ENCODE results near the gene POLR3GL.
A peak's percentile ranks its signal among the peaks of the same experiment; 100 is the strongest.

Gene POLR3GL

DNA sequence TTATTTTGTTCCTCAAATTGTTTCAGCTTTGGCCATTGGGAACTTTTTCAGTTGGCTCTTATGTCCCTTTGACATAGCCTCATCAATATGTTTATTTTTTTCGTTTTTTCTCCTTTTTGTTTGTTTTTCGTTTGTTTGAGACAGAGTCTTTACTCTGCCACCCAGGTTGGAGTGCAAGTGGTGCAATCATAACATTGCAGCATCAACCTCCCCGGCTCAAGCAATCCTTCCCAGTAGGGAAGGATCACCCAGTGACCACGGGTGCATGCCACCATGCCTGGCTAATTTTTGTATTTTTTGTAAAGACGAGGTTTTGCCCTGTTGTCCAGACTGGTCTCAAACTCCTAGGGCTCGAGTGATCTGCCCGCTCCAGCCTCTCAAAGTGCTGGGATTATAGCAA, 8.1 kb downstream of the POLR3GL start:
- no peak for DNase-seq (ENCODE audit: low spot score)
- FAIRE-seq, result no peak

DNA sequence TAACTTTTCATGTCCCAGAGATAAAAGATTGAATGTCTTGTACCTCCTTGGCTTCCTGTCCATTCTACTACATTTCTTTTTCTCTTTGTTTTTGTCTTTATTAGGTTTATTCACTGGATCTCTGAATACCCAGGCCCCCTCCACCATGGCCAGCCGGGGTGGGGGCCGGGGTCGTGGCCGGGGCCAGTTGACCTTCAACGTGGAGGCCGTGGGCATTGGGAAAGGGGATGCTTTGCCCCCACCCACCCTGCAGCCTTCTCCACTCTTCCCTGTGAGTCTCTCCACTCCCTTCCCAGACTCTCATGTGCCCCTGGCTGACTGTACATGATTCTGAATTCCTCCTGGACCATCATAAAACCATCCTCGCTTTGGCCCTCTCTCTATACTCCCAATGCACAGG, 10.2 kb downstream of the POLR3GL start:
- DNase-seq (ENCODE audit: low spot score) (no peak), FAIRE-seq (no peak)

DNA sequence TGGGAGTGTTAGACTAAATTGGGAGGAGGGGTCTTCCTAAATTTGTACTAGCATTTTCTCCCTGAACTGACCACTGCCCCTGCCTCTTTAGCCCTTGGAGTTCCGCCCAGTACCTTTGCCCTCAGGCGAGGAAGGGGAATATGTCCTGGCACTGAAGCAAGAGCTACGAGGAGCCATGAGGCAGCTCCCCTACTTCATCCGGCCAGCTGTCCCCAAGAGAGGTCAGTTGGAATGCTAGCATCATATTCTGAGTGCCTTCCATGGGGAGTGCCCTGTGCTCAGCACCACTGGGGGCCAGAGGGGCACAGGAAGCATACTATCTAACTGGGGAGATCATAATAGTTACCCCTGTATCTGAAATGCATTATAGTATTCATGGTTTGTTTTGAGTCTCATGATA, 10.7 kb downstream of the POLR3GL start:
- DNase-seq (ENCODE audit: low spot score) (no peak), FAIRE-seq (no peak)

DNA sequence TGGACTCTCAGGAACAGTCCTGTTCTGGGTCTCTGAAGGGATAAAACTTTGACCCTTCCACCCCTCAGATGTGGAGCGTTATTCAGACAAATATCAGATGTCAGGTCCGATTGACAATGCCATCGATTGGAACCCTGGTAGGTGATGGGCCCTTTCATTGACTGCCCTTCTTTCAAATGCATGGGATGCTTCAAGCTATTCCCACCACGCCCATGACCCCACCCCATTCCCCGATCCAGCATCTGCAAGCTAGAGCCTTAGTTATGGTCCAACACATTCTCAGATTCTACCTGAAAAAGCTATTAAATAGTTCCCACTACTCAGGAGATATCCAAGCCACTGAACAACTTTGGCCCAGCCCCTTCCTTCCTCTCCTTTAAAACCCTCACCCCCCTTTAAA, 12.5 kb downstream of the POLR3GL start:
- DNase-seq (ENCODE audit: low spot score) (no peak), FAIRE-seq (no peak)

DNA sequence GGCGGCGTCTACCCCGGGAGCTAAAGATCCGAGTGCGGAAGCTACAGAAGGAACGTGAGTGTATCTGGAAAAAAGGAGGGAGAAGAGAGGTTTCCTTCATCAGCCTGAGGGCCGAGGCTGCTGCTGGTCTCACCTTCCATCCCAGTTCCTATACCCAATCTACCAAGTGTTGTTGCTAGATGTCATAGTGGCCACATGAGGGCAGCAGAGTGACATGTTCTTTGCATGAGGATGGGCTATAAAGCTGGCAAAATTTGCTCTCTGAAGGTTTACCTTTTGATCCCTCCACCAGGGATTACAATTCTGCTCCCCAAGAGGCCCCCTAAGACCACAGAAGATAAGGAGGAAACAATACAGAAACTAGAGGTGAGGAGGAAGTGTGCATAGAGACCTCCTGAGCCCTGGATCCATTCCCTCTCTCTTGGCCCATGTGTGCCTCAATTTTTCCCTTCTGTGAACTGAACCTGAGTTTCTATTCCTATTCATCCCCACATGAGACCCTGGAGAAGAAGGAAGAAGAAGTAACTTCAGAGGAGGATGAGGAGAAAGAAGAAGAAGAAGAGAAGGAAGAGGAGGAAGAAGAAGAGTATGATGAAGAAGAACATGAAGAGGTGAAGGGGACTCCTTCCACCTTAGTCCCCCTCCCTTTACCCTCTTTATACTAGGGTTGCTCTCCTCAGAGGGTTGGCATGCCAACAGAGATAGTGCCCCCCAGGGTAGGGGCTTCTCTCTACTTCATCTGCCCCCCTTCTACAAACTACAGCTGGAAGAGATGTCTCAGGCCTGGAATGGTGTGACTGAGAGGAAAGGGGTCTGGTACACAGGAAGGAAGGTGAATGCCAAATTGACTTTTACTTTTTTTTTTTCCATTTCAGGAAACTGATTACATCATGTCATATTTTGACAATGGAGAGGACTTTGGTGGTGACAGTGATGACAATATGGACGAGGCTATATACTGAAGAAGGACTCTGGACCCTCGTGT, 13.3 kb downstream of the POLR3GL start:
- FAIRE-seq, result no peak
- DNase-seq (ENCODE audit: low spot score), result peak; percentile 78

DNA sequence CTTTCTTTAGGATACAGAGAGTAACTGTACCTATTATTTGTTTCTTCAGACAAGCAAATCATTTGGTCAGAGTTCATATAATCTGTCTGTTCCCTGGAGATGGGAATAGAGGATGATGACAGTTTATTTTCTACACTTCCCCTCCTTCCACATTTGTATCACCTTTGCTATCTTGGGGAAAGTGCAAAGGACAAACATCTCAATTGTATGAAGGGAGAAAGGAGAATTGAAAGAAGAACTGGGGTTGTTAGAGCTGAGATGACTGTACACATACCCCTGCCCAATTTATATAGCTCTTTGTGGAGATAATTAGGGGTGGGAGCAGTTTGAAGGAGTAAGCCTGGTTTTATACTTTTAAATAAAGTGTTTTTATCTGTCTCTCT, 14.0 kb downstream of the POLR3GL start:
- no peak for FAIRE-seq
- no peak for DNase-seq (ENCODE audit: low spot score)

DNA sequence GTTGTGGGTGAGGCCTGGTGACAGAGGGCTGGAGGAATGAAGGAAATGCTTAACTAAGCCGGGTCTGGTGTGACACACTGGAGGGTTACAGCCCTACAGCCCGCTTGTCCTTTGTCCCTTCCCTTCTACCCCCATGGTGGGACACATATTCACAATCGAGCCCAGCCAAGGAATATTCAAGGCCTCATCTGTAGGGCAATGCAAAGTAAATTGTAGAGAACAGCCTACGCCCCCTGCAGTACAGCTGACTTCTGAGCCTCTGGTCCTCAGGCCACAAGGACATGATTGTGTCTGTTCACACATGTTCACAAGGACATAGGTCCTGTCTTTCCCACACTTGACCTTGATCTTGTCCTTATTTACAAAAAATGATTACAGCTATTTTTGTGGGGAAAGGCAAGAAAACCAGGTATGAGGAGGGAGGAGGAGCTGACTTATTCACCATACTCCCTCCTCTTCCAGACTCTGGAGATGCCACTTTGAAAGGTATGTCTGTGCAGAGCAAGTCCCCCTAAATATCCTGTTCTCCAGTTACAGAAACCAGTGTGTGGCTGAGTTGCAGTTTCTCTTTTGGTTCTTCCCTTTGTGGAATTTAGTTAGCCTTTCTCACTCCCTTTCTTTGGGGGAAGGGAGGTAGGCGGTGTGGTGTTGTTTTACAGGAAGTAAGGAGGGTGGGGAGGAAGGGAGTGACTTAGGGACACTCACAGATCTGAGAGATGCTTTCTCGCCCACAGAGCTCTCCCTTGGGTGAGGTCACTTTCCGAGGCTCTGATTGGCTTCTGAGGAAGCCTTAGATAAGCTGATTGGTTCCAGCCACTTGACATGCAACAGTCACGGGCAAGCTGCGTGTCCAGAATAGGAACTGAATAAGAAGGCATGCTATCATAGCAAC, 14.6 kb downstream of the POLR3GL start:
- peak; percentile 93 for DNase-seq (ENCODE audit: low spot score)
- no peak for FAIRE-seq

DNA sequence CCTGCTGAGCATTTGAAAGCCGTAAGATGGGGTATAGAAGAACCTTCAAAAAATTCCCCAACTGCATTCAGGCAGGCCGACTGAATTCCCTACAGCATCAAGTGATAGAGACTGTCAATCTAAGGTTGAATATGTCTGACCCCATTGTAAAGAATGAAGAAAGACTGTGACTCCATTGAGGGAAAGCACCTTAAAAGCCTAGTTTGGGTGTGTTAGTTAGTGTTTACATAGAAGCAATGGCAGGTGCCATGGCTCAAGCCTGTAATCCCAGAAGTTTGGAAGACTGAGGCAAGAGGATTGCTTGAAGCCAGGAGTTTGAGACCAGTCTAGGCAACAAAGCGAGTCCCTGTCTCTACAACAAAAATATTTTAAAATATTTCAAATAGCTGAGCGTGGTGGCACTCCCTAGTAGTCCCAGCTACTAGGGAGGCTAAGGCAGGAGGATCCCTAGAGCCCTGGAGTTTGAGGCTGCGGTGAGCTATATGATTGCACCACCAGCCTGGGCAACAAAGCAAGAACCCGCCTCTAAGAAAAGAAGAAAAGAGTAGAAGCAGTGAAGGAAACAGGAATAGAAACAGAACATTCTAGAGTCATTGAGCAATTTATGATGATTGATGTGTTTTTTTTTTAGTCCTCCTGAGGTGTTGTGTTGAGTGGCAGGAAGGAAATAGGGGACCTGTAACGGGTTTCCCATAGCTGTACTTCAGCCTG, 15.4 kb downstream of the POLR3GL start:
- FAIRE-seq (no peak), DNase-seq (ENCODE audit: low spot score) (no peak)

DNA sequence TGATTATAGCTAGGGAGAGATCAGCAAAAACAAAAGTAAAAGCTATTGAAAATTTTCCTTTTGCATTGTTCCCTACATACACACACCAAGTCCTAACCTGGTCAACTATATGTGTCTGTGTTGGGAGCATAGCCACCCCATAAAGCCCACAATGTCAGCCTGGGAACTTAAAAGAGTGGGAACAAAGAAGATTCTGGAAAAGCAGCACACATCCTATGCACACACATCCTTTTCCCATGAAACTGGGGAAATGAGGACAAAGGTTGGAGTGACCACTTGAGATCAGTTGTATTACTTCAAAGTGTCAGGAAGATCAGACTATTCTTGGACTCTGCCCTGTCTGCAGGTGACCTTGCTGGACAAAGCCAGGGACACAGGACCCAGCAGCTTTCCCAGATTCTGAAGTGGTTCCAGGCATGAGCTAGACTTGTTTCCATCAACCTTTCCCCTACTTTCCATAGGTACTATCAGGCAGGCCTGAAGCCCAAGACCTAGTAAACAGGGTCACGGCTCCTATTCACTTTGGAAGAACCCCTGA, 16.0 kb downstream of the POLR3GL start:
- DNase-seq (ENCODE audit: low spot score) (no peak), FAIRE-seq (no peak)

DNA sequence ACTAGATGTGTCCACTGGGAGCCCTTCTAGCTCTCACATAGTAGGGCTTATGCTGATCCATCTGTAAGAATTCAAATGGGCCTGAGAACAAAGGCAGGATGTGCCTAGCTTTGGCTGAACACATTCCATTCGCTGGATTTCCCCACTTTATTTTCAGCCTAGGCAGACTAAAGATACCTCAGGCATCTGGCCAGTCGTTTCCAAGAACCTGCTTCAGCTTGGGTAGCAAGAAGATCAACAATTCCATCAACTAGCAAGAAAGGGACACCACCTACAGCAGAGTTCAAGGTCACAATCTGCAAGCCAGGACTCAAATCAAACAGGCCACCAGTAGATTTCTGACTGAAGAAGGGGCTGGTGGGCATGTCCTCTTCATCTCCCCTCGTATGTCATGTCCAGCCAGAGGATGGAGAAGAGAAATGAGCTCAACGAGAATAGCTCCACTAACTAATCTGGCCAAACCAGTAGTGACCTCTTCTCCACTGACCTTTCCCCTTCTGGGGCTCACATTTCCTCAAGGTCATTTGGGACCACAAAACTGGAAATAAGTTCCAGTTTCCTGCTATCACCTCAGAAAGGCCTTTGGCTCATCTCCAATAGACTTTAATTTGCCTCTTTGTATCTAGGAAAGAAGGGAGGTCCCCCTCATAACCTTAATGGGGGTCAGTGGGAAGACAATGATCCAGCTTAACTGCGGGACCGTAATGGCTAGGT, 17.7 kb downstream of the POLR3GL start:
- FAIRE-seq (no peak), DNase-seq (ENCODE audit: low spot score) (no peak)

DNA sequence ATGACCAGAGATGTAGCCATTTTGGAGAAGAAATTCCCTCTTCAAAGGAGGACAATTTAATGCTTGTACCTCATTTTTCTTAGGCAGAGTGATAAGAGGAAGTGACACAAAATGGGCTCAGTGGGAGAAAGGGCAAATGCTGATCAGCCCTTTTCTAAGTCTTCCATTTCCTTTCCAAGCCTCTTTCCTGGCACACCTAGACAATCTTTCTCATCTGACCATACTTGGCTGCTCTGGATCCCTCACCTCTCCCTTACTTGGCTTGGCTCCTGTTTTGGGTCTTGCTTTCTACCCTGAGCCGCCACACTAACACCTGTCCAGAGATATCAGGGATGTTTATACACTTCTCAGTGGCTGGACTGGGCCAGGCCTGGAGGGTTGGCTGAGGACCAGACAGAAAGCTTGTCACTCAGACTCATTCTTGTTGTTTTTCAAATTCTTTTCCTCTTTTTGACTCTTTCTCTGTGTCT, 18.8 kb downstream of the POLR3GL start:
- DNase-seq (ENCODE audit: low spot score), result no peak
- FAIRE-seq, result no peak

DNA sequence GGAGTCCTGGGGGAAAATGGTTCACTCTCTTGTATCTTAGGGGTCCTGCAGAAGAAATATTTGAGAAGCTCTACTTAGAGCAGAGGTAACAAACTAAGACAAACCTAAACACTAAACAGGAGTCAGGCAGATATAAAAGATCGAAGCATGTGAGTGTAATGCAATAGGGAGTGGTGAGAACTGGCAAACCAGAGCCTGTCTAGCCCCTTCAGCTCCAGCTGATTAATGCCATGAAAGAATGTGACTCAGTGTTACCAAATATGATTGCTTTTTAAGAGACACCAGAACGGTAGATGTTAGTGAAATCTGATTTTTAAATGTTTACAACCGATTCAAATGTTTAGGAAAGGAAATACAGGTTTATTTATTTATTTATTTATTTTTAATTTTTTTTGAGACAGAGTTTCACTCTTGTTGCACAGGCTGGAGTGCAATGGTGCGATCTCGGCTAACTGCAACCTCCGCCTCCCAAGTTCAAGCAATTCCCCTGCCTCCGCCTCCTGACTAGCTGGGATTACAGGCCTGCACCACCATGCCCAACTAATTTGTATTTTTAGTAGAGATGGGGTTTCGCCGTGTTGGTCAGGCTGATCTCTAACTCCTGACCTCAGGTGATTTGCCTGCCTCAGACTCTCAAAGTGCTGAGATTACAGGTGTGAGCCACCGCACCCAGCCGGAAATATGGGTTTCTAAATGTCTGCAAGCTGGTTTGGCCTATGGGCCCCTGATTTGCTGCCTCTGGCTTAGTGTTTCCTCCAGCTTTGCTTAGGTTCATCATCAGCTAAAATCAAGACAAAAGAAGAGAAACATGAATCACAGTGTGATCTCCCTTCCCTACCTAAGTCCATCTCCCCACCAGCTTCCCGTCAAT, 19.7 kb downstream of the POLR3GL start:
- DNase-seq (ENCODE audit: low spot score) (no peak), FAIRE-seq (no peak)

DNA sequence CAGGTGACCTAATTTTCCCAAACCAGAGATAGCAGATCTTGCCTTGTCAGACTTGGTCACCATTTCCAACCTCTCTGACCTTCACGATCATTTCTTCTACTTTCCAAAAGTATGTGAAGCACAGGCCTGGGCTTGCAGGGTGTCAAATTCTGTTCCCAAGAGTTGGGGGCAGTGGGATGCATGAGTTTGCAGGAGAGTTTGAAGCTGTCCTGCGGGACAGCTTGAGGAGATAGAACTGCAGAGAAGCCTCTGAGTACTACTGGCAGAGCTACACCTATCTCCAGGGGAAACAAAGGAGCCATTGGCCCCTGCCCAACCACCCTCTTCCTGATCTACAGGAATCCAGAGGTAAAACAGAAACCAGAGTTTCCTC, 20.6 kb downstream of the POLR3GL start:
- DNase-seq (ENCODE audit: low spot score) (no peak), FAIRE-seq (no peak)

DNA sequence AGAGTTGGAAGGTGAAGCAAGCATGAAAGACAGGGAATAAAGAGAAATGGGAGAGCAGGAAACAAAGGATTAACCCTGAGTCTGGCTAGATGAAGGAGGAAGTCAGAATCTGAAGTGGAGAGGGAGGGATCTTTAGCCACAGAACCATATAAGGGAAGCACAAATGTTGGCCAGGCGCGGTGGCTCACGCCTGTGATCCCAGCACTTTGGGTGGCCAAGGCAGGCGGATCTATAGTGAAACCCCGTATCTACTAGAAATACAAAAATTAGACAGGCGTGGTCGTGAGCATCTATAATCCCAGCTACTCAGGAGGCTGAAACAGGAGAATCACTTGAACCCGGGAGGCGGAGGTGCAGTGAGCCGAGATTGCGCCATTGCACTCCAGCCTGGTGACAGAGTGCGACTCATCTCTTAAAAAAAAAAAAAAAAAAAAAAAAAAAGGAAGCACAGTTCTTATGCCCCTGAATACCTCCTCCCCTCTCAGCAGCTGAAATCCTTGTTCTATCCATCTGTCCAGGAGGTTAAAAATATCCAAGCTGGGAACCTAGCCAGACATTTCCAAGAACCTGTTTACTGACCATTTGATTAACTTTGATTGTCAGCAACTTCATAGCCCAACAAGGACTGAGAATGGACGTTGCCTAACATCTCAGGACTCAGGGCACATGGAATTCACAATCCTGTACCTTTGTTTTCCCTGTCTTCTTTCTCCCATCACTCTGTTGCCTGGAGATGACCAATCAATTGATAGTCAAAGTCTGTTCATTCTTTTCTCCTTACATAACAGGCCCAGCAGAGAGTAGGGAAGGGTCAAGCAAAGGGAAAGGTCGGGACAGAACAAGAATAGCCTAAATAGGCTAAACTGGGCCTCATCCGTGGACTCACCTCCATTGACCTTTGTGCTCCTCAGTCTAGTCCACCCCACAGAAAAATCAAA, 21.3 kb downstream of the POLR3GL start:
- FAIRE-seq, result no peak

DNA sequence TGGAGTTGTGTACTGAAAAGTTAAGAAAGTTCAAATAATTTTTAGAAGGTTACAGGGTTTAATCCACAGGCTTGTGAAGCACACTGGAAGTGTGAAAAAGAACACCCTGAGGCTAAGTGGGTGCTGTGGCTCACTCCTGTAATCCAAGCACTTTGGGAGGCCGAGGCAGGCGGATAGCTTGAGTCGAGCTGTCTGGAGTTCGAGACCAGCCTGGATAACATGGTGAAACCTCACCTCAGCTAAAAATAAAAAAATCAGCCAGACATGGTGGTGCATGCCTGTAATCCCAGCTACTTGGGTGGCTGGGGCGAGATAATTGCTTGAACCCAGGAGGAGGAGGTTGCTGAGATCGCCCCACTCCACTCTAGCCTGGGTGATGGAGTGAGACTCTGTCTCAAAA, 22.1 kb downstream of the POLR3GL start:
- no peak for DNase-seq (ENCODE audit: low spot score)
- FAIRE-seq, result no peak

More for the DNA sequence above, 21.3 kb downstream of the POLR3GL start:
- DNase-seq (ENCODE audit: low spot score), result no peak

DNA sequence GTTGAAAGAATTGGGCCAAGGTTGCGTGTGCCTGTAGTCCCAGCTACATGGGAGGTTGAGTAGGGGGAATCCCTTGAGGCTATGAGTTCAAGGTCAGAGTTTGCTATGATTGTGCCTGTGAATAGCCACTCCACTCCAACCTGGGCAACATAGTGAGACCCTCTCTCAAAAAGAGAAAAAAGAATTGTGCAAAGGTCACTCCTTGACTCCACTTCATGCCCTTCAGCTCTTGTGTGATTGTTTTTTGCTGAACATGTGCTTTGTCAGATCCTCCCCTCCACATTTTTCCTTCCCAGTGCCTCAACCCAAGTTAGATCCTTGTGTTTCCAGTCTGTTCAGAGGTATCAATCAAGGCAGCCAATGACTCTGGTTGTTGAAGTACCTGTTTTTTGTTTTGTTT, 23.4 kb downstream of the POLR3GL start:
- FAIRE-seq, result no peak

DNA sequence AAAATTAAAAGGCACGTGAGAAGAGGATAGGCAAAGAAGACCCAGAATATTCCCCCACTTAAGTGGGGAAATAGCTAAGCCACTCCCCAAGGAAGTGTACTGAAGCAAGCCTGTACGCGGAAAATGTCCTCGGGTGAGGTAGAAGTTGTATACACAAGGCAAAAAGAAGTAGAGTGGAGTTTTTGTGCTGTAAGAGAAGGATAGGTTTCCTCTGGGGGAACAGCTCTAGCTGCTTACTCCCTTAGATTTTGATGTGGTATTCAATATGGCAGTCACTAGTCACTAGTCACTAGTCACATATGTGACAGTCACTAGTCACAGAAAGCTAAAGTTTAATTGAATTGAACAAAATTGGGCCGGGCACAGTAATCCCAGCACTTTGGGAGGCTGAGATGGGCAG, 24.3 kb downstream of the POLR3GL start:
- FAIRE-seq, result no peak
- no peak for DNase-seq (ENCODE audit: low spot score)

More for the DNA sequence above, 23.4 kb downstream of the POLR3GL start:
- DNase-seq (ENCODE audit: low spot score), result no peak

DNA sequence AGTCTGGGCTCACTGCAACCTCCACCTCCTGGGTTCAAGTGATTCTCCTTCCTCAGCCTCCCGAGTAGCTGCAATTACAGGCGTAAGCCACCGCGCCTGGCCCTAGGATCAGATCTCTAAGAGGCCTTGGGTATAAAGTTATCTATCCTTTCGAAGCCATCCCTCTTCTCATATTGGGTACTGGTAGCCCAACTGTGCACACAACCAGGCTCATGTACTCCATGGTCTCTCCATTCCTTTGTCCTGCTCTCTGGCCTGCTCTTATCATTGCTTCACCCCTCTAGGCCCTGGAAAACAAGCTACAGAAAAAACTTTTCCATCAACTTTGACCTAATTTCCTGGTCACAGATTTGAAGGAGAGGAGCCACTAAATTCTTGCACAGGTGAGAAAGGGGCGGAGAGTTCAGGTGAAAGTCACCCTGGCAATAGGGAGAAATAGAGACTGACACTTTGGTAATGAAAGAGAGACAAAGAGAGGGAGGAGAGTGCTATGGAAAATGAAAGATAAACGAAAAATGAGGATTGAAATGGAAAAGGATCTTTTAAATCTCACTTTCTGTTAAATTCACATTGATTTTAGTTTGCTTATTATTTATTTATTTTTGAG, 25.9 kb downstream of the POLR3GL start:
- no peak for DNase-seq (ENCODE audit: low spot score)
- no peak for FAIRE-seq

All from urothelium cell line (cell line).